ENCODE results near the gene DLG3.

Gene DLG3

DNA sequence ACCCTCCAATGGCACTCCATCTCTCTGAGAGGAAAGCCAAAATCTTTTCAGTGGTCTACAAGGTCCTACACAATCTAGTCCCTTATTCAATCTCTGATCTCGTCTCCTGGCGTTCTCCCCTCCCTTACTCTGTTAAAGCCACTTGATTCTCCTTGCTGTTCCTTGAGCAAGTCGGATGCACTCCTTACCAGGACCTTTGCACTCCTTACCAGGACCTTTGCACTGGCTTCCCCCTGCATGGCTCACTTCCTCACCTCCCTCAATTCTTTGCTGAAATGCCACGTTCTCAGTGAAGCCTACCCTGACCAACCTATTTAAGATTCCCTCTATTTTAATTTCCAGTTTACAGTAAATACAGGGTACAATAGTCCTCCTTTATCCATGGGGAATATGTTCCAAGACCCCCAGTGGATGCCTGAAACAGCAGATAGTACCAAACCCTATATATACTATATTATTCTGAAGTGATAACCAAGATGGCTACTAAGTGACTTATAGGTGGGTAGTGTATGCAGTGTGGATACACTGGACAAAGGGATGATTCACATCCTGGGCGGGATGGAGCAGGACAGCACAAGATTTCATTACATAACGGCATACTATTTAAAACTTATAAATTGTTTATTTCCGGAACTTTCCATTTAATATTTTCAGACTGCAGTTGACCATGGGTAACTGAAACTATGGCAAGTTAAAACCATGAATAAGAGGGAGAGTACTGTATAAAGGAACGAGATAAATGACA lies 6.5 kb upstream of the DLG3 start:
- DNase-seq (ENCODE audit: low read depth): no peak

DNA sequence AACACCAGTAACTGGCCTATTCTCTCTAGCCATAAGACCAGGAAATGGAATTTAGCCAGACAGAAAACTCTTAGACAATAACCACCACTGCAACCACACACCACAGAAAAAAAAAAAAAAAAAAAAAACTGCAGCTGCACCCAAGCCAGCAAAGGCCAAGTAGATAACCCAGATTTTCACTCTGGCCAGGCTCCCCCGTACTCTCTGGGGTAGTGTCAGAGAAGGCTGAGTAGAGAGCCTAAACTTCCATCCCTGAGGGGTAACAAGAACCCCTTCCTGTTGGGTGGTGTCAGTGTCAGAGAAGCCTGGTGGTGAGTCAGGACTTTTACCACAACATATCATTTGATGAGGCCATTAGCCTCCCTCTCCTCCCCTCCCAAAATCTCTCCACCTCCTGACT lies 5.6 kb upstream of the DLG3 start:
- no peak for DNase-seq (ENCODE audit: low read depth)

GRCh38 chrX:70442224-70442623 lies 2.4 kb upstream of the DLG3 start:
- no peak for DNase-seq (ENCODE audit: low read depth)

DNA sequence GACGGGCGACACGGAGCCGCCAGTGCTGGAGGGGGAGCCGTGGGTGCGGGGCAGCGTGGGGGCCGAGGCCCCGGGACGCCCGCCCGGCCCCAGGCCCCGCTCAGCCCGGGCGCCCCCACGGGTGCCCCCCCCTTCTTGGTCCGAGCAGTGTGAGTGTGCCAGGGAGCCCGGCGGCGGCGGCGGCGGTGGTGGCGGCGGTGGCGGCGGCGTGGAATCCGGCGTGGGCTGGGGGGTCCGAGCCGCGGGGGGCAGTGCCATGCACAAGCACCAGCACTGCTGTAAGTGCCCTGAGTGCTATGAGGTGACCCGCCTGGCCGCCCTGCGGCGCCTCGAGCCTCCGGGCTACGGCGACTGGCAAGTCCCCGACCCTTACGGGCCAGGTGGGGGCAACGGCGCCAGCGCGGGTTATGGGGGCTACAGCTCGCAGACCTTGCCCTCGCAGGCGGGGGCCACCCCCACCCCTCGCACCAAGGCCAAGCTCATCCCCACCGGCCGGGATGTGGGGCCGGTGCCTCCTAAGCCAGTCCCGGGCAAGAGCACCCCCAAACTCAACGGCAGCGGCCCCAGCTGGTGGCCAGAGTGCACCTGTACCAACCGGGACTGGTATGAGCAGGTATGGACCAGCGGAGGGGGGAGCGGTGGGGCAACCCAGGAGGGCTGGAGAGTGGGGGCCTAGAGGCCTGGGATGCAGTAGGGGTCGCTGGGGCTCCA lies 466 bp downstream of the DLG3 start:
- DNase-seq (ENCODE audit: low read depth): no peak

- DNase-seq (ENCODE audit: low read depth): no peak
Observed at GRCh38 chrX:70445951-70446350, 1.3 kb downstream of the DLG3 start.

DNA sequence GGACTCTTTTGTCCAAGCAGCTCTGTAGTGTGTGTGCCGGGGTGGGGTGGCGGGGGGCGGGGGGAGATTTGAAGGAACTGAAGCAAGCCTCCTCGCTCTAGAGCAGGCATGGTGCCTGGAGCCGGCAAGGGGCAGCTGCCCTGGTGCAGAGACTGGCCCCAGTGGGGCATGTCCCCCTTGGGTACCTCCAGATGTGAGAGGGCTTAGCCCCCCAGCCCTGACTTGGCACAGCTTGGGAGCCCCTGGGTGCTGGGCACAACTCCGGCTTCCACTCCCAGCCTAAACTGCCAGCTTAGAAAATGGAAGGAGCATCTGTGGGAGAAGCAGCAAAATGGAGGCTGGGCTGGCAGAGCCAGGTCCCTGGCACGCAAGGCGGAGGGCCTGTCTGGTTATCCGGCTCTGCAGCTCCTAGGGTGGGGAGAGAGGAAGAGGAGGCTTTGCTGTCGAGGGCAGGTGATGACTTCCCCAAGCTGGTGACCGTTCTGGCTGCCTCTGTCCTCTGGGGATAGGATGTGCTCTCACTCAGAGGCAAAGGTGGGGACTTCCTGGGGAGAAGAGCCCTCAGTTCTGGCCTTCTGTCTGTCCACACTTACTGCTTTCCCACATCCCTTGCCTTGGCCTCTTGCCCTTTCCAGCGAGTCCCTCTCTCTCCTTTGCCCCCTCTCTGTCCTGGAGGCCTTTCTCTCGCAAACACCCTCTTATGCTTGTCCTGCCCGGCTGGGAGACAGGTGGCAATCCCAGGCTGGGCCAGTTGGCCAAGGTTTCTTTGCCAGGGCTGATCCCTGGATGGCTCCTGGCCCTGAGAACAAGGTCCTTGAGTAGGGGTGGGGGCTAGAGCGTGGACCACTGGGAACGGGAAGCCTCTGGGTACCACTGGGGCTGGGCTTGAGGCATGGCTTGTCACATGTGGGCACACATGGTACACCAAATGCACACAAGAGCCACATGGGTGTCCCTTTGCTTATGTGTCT lies 2.0 kb downstream of the DLG3 start:
- no peak for DNase-seq (ENCODE audit: low read depth)

DNA sequence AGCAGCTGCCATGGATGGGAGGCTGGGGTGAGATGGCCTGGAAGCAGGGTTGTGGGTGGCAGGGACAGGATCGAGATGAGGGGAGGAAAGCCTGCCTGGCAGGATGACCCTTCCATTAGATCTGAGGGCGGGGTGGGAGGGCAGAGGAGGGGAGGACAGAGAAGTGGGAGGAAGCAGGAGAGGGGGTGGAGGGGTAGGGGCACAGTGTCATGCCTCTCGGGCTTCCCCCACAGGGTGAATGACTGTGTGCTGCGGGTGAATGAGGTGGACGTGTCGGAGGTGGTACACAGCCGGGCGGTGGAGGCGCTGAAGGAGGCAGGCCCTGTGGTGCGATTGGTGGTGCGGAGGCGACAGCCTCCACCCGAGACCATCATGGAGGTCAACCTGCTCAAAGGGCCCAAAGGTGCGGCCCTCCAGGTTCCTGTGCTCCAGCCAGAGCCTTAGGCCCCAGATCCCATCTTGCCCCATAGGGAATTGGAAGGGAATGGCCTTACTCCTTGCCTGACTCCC lies 4.9 kb downstream of the DLG3 start:
- no peak for DNase-seq (ENCODE audit: low read depth)

- DNase-seq (ENCODE audit: low read depth): peak; percentile 32
Observed at GRCh38 chrX:70452143-70452733, 7.6 kb downstream of the DLG3 start.

DNA sequence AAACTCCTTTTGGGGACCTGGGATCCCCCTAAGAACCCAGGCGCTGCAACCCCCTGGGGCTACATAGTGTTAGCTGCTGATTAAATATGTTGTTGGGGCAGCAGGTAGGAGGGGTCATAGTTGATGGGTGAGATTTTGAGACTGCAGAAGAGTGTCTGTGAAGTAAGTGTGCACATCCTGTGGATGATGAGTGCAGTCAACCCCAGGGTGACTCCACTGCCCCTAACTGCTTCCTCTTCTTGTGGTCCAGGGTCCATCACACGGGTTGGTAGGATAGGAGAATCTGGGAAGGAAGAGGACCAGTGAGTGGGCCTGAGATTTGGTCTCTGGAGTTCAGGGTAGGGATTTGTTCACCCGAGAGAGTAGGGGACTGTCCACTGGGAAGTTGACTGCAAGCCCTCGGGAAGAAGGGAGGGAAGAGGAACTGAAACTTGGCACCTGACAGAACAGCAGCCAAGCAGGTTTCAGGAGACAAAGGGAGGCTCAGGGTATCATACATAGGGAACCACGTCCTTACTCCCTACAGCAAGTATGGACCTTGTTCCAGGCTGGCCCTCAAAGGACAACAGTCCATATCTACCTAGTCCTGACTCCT lies 8.5 kb downstream of the DLG3 start:
- no peak for DNase-seq (ENCODE audit: low read depth)

GRCh38 chrX:70454441-70455365 lies 10.1 kb downstream of the DLG3 start:
- no peak for DNase-seq (ENCODE audit: low read depth)

- no peak for DNase-seq (ENCODE audit: low read depth)
Observed at GRCh38 chrX:70455366-70456202, 10.9 kb downstream of the DLG3 start.

- no peak for DNase-seq (ENCODE audit: low read depth)
Observed at GRCh38 chrX:70456256-70456655, 11.6 kb downstream of the DLG3 start.

- DNase-seq (ENCODE audit: low read depth): no peak
Observed at GRCh38 chrX:70461026-70461425, 16.4 kb downstream of the DLG3 start.

DNA sequence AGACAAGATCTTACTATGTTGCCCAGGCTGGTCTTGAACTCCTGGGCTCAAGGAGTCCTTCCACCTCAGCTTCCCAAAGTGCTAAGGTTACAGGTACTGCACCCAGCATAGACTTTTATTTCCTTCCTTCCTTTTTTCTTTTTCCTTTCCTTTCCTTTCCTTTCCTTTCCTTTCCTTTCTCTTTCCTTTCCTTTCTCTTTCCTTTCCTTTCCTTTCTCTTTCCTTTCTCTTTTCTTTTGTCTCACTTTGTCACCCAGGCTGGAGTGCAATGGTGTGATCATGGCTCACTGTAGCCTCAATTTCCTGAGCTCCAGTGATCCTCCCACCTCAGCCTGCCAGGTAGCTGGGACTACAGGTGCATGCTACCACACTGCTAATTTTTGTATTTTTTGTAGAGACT lies 19.4 kb downstream of the DLG3 start:
- no peak for DNase-seq (ENCODE audit: low read depth)

DNA sequence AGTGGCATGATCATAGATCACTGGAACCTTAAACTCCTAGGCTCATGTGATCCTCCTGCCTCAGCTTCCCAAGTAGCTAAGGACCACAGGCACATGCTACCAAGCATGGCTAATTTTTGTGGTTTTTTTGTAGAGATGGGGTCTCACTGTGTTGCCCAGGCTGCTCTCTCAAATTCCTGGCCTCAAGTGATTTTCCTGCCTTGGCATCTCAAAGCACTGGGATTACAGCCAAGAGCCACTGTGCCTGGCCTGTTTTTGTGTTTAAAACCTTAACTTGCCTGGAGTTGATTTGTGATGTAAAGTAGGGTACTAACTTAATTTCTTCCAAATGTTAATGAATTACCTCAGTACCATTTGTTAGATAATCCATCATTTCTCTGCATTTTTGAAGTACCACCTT lies 22.3 kb downstream of the DLG3 start:
- DNase-seq (ENCODE audit: low read depth): no peak

- DNase-seq (ENCODE audit: low read depth): no peak
Observed at GRCh38 chrX:70468709-70469108, 24.1 kb downstream of the DLG3 start.

- DNase-seq (ENCODE audit: low read depth): no peak
Observed at GRCh38 chrX:70470850-70471289, 26.2 kb downstream of the DLG3 start.

- DNase-seq (ENCODE audit: low read depth): no peak
Observed at GRCh38 chrX:70476166-70476933, 31.7 kb downstream of the DLG3 start.

Measured in stimulated activated CD4-positive, alpha-beta T cell treated with anti-CD3 and anti-CD28 coated beads, Interleukin-2, amount 100 ng/mL, for 4 hours (primary cell).